OCI-LY3 (cell line): ENCODE data around the gene ABCC6.

Source experiments
- H2AFZ ChIP-seq: fragments of 200-600, 300-600 bp; shearing (Covaris generic); 2 replicates; pipeline ENCODE4 v1.6.0; 2014; ENCODE audit warnings: antibody characterized with exemption, low read depth, low read length
- H3K27ac ChIP-seq: fragments of 200-600, 300-600 bp; sonication (generic); 2 replicates; pipeline ENCODE4 v1.5.1; 2014; ENCODE audit warnings: mild to moderate bottlenecking, low read length, moderate library complexity, mixed read lengths
- H3K27me3 ChIP-seq: fragments of 200-600, 300-600 bp; sonication (generic); 2 replicates; pipeline ENCODE4 v1.6.1; 2014; ENCODE audit warnings: low read depth, low read length, mixed read lengths
- H3K36me3 ChIP-seq: fragments of 200-600, 300-600 bp; sonication (generic); replicated peaks from 2 replicates; pipeline ENCODE3; 2014; ENCODE audit warnings: low read depth, low read length, mixed read lengths
- H3K4me1 ChIP-seq: fragments of 300-600, 200-600 bp; sonication (generic); 2 replicates; pipeline ENCODE4 v1.6.1; 2014; ENCODE audit warnings: low read length, mixed read lengths
- H3K4me2 ChIP-seq: fragments of 200-600, 300-600 bp; sonication (generic); 2 replicates; pipeline ENCODE4 v1.6.1; 2014; ENCODE audit warnings: low read length, mixed read lengths
- H3K4me3 ChIP-seq: fragments of 300-600, 200-600 bp; sonication (generic); 2 replicates; pipeline ENCODE4 v1.5.1; 2014; ENCODE audit warnings: antibody characterized with exemption, mild to moderate bottlenecking, low read length, moderate library complexity
- H3K79me2 ChIP-seq: fragments of 300-600, 200-600 bp; shearing (Covaris generic); 2 replicates; pipeline ENCODE4 v1.6.1; 2014; ENCODE audit warnings: mild to moderate bottlenecking, low read length, mixed read lengths
- H3K9ac ChIP-seq: fragments of 300-600, 200-600 bp; shearing (Covaris generic); 2 replicates; pipeline ENCODE4 v1.6.0; 2014; ENCODE audit warnings: mild to moderate bottlenecking, low read length, moderate library complexity
- H3K9me3 ChIP-seq: fragments of 200-600, 300-600 bp; shearing (Covaris generic); 2 replicates; pipeline ENCODE4 v1.6.1; 2014; ENCODE audit warnings: low read length, mixed read lengths; ENCODE audit not compliant: insufficient read depth
- H4K20me1 ChIP-seq: fragments of 200-600, 300-600 bp; sonication (generic); 2 replicates; pipeline ENCODE4 v1.6.1; 2016; ENCODE audit warnings: low read length, mixed read lengths; ENCODE audit not compliant: insufficient read depth
- CTCF ChIP-seq: fragments of 200-600, 300-600 bp; sonication (generic); IDR thresholded peaks from 2 replicates; pipeline ENCODE4 v1.5.1; 2014; ENCODE audit warnings: antibody characterized with exemption, low read length, low read depth
- EZH2phosphoT487 ChIP-seq: fragments of 200-600 bp; shearing (Covaris generic); IDR thresholded peaks from 2 replicates; pipeline ENCODE4 v1.6.1; 2018; ENCODE audit warnings: antibody characterized with exemption, mixed run types, low read depth

ABCC6 gene

GRCh38 chr16:16141784-16142396 is 81.4 kb downstream of the ABCC6 start:
- Histone ChIP-seq H3K9ac (no peak overlapping the region), H3K4me3 (no peak overlapping the region), H3K4me1 (no peaks in the 10 kb centered on the region), H3K4me2 (no peak overlapping the region), H4K20me1 (no peaks in the 10 kb centered on the region), H2AFZ (no peak overlapping the region), H3K27me3 (no peaks in the 10 kb centered on the region), H3K27ac (no peak overlapping the region), H3K79me2 (no peaks in the 10 kb centered on the region), H3K36me3 (peaks cover 48% of the 10 kb centered on the region), H3K9me3 (no peaks in the 10 kb centered on the region)
- TF ChIP-seq CTCF (no peak), EZH2phosphoT487 (no peak)

DNA sequence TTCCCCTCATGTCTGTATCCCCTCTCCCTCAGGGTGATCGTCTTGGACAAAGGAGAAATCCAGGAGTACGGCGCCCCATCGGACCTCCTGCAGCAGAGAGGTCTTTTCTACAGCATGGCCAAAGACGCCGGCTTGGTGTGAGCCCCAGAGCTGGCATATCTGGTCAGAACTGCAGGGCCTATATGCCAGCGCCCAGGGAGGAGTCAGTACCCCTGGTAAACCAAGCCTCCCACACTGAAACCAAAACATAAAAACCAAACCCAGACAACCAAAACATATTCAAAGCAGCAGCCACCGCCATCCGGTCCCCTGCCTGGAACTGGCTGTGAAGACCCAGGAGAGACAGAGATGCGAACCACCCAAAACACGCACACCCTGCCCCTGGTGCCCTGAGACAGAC is 82.2 kb downstream of the ABCC6 start:
- Histone ChIP-seq H3K4me3 (no peak overlapping the region), H3K36me3 (peaks cover 53% of the 10 kb centered on the region), H2AFZ (no peak overlapping the region), H3K27ac (no peak overlapping the region), H3K9ac (no peak overlapping the region), H3K9me3 (no peaks in the 10 kb centered on the region), H3K4me1 (no peaks in the 10 kb centered on the region), H3K4me2 (no peak overlapping the region), H3K27me3 (no peaks in the 10 kb centered on the region), H4K20me1 (no peaks in the 10 kb centered on the region), H3K79me2 (no peaks in the 10 kb centered on the region)
- TF ChIP-seq EZH2phosphoT487 = no peak
- TF ChIP-seq CTCF = no peak

GRCh38 chr16:16140537-16140936 is 82.8 kb downstream of the ABCC6 start:
- Histone ChIP-seq H3K9ac (no peak overlapping the region), H3K4me3 (no peak overlapping the region), H3K36me3 (peaks cover 53% of the 10 kb centered on the region), H3K79me2 (no peaks in the 10 kb centered on the region), H2AFZ (no peak overlapping the region), H3K4me2 (no peak overlapping the region), H3K4me1 (no peaks in the 10 kb centered on the region), H3K27ac (no peak overlapping the region), H3K9me3 (no peaks in the 10 kb centered on the region), H4K20me1 (no peaks in the 10 kb centered on the region), H3K27me3 (no peaks in the 10 kb centered on the region)
- TF ChIP-seq EZH2phosphoT487 = no peak
- TF ChIP-seq CTCF = no peak

GRCh38 chr16:16139806-16140205 is 83.5 kb downstream of the ABCC6 start:
- peaks cover 57% of the 10 kb centered on the region for H3K36me3 ChIP-seq
- H3K4me3 ChIP-seq = no peak overlapping the region
- H4K20me1 ChIP-seq = no peaks in the 10 kb centered on the region
- H3K27ac ChIP-seq = no peak overlapping the region
- TF ChIP-seq CTCF = no peak
- no peak for TF ChIP-seq EZH2phosphoT487
- no peaks in the 10 kb centered on the region for H3K9me3 ChIP-seq
- H3K4me1 ChIP-seq = no peaks in the 10 kb centered on the region
- no peak overlapping the region for H3K9ac ChIP-seq
- no peak overlapping the region for H2AFZ ChIP-seq
- no peaks in the 10 kb centered on the region for H3K79me2 ChIP-seq
- H3K27me3 ChIP-seq = no peaks in the 10 kb centered on the region
- no peak overlapping the region for H3K4me2 ChIP-seq
